ENCODE measurements around the gene MUSTN1. TPM values are rescaled to one million over a fixed set of nuclear protein-coding genes. Genes with fewer than 3 reads are reported as not detected.

MUSTN1 gene
- polyA plus RNA-seq, 1 donor (not counting 4 experiments of a cell fraction or from before 2014, with no cell fraction given): not detected

GRCh38 chr3:52849656-52850055 lies 14.8 kb upstream of the MUSTN1 start:
- Histone ChIP-seq H3K27me3 (ENCODE audit: control insufficient read depth, extremely low read depth, insufficient read depth, low read length) (no peaks in the 10 kb centered on the region), H3K4me2 (ENCODE audit: control insufficient read depth, extremely low read depth, insufficient read depth, low read depth, low read length) (no peak overlapping the region), H3K4me3 (ENCODE audit: control insufficient read depth in 2 of 3, extremely low read depth in 1 of 3, insufficient read depth in 2 of 3, low read depth in 1 of 3, low read length in 3 of 3) (no peak overlapping the region), H3K79me2 (ENCODE audit: control insufficient read depth, insufficient read depth, low read length) (no peaks in the 10 kb centered on the region), H3K9me1 (ENCODE audit: control insufficient read depth, extremely low read depth, insufficient read depth, low read length) (no peaks in the 10 kb centered on the region), H3K36me3 (ENCODE audit: control insufficient read depth in 2 of 2, extremely low read depth in 1 of 2, insufficient read depth in 2 of 2, low read length in 2 of 2) (peaks cover 10 to 25% of the 10 kb centered on the region in 2 experiments), H4K20me1 (ENCODE audit: control insufficient read depth, extremely low read depth, insufficient read depth, low read length) (no peaks in the 10 kb centered on the region), H3K9me3 (ENCODE audit: control insufficient read depth, low read depth, low read length) (no peaks in the 10 kb centered on the region), H3K9ac (ENCODE audit: control insufficient read depth, extremely low read depth, insufficient read depth, low read length) (no peak overlapping the region), H2AFZ (ENCODE audit: control insufficient read depth, low read length) (no peak overlapping the region), H3K27ac (ENCODE audit: control insufficient read depth, insufficient read depth, low read length) (no peak overlapping the region), H3K4me1 (ENCODE audit: control insufficient read depth, extremely low read depth, insufficient read depth, low read length) (no peaks in the 10 kb centered on the region)
- no peak for DNase-seq (ENCODE audit: low read depth, low spot score)
- TF ChIP-seq CTCF (optimal IDR thresholded peaks at IDR 0.05 in 1 of 3, IDR thresholded peaks at IDR 0.05 in 1 of 3, conservative IDR thresholded peaks at IDR 0.05 in 1 of 3; ENCODE audit: extremely low read depth in 1 of 3, insufficient read depth in 2 of 3, low read length in 3 of 3) (no peak), EZH2 (IDR thresholded peaks at IDR 0.05; ENCODE audit: low read length) (no peak)
- no peak for FAIRE-seq
- dilution Hi-C loops (cut with MboI; ENCODE audit: extremely low pct_ligation_motif_present, low sequenced_read_pairs): no loop called here

- peaks cover 9 to 21% of the 10 kb centered on the region in 2 experiments for H3K36me3 ChIP-seq (ENCODE audit: control insufficient read depth in 2 of 2, extremely low read depth in 1 of 2, insufficient read depth in 2 of 2, low read length in 2 of 2)
- H3K4me2 ChIP-seq (ENCODE audit: control insufficient read depth, extremely low read depth, insufficient read depth, low read depth, low read length): no peak overlapping the region
- no peak overlapping the region for H3K9ac ChIP-seq (ENCODE audit: control insufficient read depth, extremely low read depth, insufficient read depth, low read length)
- H3K79me2 ChIP-seq (ENCODE audit: control insufficient read depth, insufficient read depth, low read length): no peaks in the 10 kb centered on the region
- H2AFZ ChIP-seq (ENCODE audit: control insufficient read depth, low read length): no peak overlapping the region
- FAIRE-seq (no peak), DNase-seq (ENCODE audit: low read depth, low spot score) (no peak)
- no peaks in the 10 kb centered on the region for H3K27me3 ChIP-seq (ENCODE audit: control insufficient read depth, extremely low read depth, insufficient read depth, low read length)
- dilution Hi-C loops (cut with MboI; ENCODE audit: extremely low pct_ligation_motif_present, low sequenced_read_pairs): no loop called here
- H4K20me1 ChIP-seq (ENCODE audit: control insufficient read depth, extremely low read depth, insufficient read depth, low read length): no peaks in the 10 kb centered on the region
- no peaks in the 10 kb centered on the region for H3K9me1 ChIP-seq (ENCODE audit: control insufficient read depth, extremely low read depth, insufficient read depth, low read length)
- no peaks in the 10 kb centered on the region for H3K4me1 ChIP-seq (ENCODE audit: control insufficient read depth, extremely low read depth, insufficient read depth, low read length)
- H3K9me3 ChIP-seq (ENCODE audit: control insufficient read depth, low read depth, low read length): no peaks in the 10 kb centered on the region
- TF ChIP-seq CTCF (optimal IDR thresholded peaks at IDR 0.05 in 1 of 3, IDR thresholded peaks at IDR 0.05 in 1 of 3, conservative IDR thresholded peaks at IDR 0.05 in 1 of 3; ENCODE audit: extremely low read depth in 1 of 3, insufficient read depth in 2 of 3, low read length in 3 of 3) (no peak), EZH2 (IDR thresholded peaks at IDR 0.05; ENCODE audit: low read length) (no peak)
- no peak overlapping the region for H3K4me3 ChIP-seq (ENCODE audit: control insufficient read depth in 2 of 3, extremely low read depth in 1 of 3, insufficient read depth in 2 of 3, low read depth in 1 of 3, low read length in 3 of 3)
- H3K27ac ChIP-seq (ENCODE audit: control insufficient read depth, insufficient read depth, low read length): no peak overlapping the region
Measured at GRCh38 chr3:52848617-52849016, 13.8 kb upstream of the MUSTN1 start.

Data from keratinocyte (primary cell).